NCI-H2171 treated with DMSO at 0.1 percent for 48 hours (cell line): ENCODE data around the gene RPEL1.

ENCODE experiments used
- DNase-seq: peaks from one replicate; lab custom pipeline; 2025; lab: John Stamatoyannopoulos, UW

Gene RPEL1

DNA sequence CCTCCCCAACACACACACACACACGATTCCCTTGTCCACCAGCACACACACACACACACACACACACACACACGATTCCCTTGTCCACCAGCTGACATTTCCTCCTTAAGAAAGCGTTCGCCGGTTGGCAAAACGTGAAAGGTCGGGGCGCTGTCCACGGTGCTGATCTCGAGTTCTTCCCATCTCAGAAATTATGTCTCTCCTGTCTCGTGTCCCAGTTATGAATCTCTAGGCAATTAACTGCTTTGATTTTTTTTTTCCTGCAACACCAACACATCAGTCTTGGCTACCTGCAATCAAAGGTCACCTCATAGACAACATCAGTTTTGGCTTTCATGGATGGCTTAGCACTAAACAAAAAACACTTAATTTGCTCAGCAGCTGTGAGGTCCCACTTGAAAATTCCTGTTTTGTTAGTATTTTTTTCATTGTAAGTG lies 33.2 kb downstream of the RPEL1 start:
- DNase-seq, result no peak

DNA sequence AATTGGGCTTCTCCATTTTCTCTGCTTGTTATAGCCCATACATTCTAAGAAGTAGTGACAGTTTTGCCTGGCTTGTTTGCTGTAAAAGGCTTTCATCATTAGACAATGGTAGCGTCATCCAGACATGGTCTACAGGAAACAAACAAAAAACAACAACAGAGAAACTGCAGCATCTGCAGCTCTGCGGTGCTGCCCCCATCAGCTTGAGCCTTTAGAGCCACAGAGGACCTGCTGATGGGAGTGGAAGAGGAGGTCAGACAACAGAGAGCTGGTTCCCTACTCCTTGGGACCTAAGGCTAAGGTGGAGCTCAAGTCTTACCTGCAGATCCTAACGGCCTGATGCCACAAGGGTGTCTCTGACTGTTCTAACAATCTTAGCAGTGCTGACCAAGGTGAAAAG lies 34.3 kb downstream of the RPEL1 start:
- no peak for DNase-seq

DNA sequence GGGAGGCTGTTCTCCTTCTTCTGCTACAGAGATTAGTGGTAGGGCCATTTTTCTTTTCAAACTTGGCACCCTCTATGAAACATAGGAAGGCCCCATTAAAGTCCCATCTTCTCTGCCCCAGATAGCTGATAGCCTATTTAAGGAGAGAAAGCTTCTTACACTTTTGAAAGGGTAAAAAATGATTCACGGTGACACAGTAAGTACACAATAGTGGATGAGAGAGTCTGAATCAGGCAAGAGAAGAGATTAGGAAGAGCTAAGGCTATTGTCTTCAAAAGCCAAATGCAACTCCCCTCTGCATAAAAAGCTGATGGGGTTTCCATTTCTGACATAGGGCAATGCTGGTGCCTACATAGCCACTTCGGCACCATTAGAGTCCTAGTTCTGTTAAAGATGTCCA lies 34.8 kb downstream of the RPEL1 start:
- DNase-seq, result no peak

DNA sequence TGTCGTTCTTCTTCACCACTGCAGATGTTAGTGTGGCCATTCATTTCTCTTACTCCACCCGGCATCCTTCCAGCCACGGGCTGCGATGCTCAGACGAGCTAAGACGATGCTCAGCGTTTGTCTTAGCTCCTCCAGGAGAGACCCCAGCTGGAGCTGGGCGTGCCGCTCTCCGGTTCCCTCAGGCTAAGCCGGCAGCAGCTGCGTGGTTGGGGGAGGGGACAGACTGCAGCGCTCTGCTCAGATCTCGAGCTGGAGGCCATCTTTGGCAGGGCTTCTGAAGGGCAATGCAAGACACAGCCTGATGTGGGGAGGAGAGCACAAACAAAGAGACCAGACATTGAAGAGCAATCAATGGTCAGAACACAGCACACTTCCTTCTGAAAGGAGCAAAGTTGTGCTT lies 36.1 kb downstream of the RPEL1 start:
- peak; percentile 87 for DNase-seq

DNA sequence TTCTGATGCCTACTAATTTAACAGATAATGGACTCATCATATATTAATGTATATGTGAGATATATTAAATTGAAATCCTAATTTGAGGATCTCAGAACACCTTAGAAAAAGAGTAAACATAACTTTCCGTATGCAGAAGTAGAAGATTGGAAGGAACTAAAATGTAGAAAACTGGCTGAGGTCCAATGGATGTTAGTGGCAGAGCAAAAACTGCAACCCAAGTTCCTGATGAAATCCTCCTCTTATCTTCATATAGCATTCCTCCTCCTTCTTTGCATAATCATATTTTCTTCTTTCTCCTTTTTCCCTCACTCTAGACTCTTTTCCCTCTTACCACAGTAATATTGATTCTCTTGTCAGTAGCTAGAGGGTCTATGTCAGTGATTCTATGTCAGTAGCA lies 37.3 kb downstream of the RPEL1 start:
- DNase-seq, result no peak

DNA sequence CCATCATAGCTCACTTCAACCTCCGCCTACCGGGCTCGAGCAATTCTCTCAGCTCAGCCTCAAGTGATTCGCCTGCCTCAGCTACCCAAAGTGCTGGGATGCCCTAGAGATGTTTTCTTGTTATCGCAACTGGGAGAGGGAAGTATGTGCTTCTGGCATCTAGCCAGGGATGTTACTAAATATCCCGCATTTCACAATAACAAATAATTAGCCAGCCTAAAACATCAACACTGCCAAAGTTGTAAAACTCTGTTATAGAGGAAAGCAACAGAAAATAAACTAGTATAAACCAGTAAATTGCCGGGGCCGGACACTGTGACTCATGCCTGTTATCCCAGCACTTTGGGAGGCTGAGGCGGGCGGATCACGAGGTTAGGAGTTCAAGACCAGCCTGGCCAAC lies 38.5 kb downstream of the RPEL1 start:
- no peak for DNase-seq

DNA sequence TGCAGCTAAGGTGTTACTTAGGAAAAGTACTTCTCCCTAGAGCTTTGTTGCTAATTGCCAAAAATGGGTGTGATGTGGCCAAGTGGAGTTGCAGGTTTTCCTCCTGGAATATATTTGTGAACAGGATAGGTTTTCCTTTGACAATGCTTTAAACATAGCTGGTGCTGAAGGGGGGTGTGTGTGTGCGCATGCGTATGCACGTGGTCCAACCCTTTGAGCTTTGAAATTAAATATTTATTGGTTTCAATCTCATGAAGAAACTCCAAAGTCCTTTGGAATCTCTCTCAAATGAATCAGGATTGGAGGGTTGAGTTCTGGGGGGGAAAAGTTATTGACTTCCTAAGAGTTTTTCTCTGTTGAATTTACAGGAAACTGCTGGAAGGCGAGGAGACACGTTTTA lies 42.3 kb downstream of the RPEL1 start:
- DNase-seq, result no peak

DNA sequence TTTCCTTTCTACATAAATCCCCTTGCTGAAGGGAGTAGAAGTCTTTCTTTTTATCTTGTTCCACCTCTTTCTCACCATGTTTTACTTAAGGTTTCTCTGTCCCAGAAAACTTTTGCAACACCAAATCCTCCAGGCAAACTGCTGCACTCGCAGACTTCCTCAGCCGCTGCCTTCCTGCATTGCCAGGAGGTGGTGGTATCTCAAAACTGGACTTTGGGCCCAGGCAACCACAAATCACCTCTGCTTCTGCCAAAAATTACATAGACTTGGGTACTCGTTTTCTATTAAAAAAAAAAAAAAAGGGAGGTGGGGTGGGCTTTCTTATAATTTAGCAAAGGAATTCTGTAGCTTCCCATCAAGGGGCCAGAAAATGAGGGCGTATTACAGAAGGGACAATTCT lies 45.9 kb downstream of the RPEL1 start:
- no peak for DNase-seq

DNA sequence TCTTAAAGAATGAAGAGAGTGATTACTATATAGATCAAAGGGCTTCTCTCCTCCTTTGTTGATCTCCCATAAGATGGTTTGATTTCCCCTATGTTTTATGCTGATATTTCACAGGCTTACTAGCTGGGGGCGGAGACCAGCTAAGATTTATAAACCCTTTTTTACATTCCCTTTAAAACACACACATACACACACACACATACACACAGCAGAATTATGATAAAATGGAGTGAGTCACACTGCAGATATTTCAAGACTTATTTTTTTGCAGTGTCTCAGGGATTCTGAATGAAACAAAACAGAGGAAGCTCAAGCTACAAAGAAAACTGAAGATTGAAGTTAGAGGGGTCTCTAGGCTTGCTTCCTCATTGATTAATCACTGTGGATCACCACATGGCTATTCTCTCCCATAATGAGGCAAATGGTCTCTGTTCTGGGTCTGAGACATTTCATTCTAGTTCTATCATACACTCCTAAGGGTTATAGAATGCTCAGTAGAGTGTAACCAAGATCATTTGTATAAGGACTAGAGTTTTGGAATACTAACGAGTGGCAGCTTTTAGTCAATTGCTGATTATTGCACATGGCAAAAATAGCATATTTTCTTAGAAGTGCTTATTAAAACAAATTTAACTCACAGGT lies 49.8 kb downstream of the RPEL1 start:
- DNase-seq, result no peak
